ENCODE results near the gene ELSPBP1. TPM values are rescaled to one million over a fixed set of nuclear protein-coding genes. Genes with fewer than 3 reads are reported as not detected.

ELSPBP1 gene
- total RNA-seq (2021), result not detected in 2 replicates
- long read RNA-seq, result 0 reads

DNA sequence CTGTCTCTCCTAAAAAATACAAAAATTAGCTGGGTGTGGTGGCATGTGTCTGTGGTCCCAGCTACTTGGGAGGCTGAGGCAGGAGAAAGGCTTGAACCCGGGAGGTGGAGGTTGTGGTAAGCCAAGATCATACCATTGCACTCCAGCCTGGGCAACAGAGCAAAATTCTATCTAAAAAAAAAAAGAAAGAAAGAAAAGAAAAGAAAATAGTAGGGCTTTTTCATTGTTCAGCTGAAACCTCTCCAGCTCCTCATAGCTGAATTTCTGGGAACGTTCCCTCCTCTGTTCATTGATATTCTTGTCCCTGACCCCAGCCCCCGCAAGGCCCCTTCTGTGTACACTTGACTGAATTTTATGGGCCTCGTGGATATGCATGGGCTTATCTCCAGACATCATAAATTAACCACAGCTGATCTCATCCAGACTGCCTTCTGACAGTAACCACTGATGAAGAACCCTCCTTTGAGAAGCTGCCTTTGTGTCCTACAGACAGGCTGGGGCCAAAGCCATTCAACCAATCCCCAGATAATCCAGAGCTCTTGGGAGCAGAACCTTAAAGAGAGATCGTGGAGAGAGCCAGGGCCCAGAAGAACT, at the start of gene ELSPBP1:
Gene ELSPBP1 (plus strand): TSS at position 424 of the 594 bp plus-strand sequence. CDS start 14,036 bp downstream, outside the sequence.
- H3K4me1 ChIP-seq (ENCODE audit: insufficient read depth, low read length), result no peaks in the 10 kb centered on the region
- no peak within 1 kb of the TSS for H3K4me3 Mint-ChIP-seq
- no peak within 1 kb of the TSS for H3K27ac ChIP-seq (ENCODE audit: insufficient read length, low read depth, low read length)
- H2BK12ac ChIP-seq (ENCODE audit: insufficient read length, low read depth, low read length), result no peak within 1 kb of the TSS
- H3K4me2 ChIP-seq (ENCODE audit: insufficient read depth, insufficient read length, low read length), result no peak within 1 kb of the TSS
- no peak within 1 kb of the TSS for H3K18ac ChIP-seq (ENCODE audit: insufficient read length, low read depth, low read length)
- H3K23me2 ChIP-seq (ENCODE audit: insufficient read length, low read depth, low read length, poor library complexity, severe bottlenecking), result no peaks in the 10 kb centered on the region
- no peak within 1 kb of the TSS for H2BK5ac ChIP-seq (ENCODE audit: insufficient read length, low read length)
- H3K27me3 ChIP-seq (ENCODE audit: insufficient read depth, low read length), result no peaks in the 10 kb centered on the region
- no peaks in the 10 kb centered on the region for H3K36me3 Mint-ChIP-seq (ENCODE audit: insufficient read depth in 1 of 3, low read depth in 3 of 3)
- no peak within 1 kb of the TSS for H2BK15ac ChIP-seq (ENCODE audit: low read depth, low read length)
- no peak within 1 kb of the TSS for H3T11ph ChIP-seq (ENCODE audit: low read length)
- H2BK20ac ChIP-seq (ENCODE audit: low read depth, low read length, poor library complexity, severe bottlenecking), result no peak within 1 kb of the TSS
- no peaks in the 10 kb centered on the region for H3K79me1 ChIP-seq (ENCODE audit: insufficient read depth, low read depth, low read length, poor library complexity, severe bottlenecking)
- no peak within 1 kb of the TSS for H3K9ac ChIP-seq (ENCODE audit: extremely low read depth, insufficient read length, low read length)
- TF ChIP-seq, protein P1, sequence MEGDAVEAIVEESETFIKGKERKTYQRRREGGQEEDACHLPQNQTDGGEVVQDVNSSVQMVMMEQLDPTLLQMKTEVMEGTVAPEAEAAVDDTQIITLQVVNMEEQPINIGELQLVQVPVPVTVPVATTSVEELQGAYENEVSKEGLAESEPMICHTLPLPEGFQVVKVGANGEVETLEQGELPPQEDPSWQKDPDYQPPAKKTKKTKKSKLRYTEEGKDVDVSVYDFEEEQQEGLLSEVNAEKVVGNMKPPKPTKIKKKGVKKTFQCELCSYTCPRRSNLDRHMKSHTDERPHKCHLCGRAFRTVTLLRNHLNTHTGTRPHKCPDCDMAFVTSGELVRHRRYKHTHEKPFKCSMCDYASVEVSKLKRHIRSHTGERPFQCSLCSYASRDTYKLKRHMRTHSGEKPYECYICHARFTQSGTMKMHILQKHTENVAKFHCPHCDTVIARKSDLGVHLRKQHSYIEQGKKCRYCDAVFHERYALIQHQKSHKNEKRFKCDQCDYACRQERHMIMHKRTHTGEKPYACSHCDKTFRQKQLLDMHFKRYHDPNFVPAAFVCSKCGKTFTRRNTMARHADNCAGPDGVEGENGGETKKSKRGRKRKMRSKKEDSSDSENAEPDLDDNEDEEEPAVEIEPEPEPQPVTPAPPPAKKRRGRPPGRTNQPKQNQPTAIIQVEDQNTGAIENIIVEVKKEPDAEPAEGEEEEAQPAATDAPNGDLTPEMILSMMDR (conservative IDR thresholded peaks at IDR 0.05), result no peak
- no peak within 1 kb of the TSS for H2BK120ac ChIP-seq (ENCODE audit: low read depth, low read length, poor library complexity, severe bottlenecking)
- DNase-seq, result no peak
- no peak within 1 kb of the TSS for H3K56ac ChIP-seq (ENCODE audit: insufficient read length, low read depth, low read length)
- H2AFZ ChIP-seq (ENCODE audit: low read length), result no peak within 1 kb of the TSS
- H4K5ac ChIP-seq (ENCODE audit: insufficient read length, low read depth, low read length), result no peak within 1 kb of the TSS
- no peak within 1 kb of the TSS for H4K8ac ChIP-seq (replicated peaks; ENCODE audit: insufficient read length, low read depth, low read length)
- peaks cover 5% of the 10 kb centered on the region; the same call in 1 of the 2 replicates for H3K27me3 Mint-ChIP-seq (ENCODE audit: low read depth)
- H3K4ac ChIP-seq (ENCODE audit: low read depth, low read length), result no peak within 1 kb of the TSS
- peaks cover 0 to 4% of the 10 kb centered on the region in 2 experiments; a peak in 1 of 4 replicates for H3K4me1 Mint-ChIP-seq
- WGBS (ENCODE audit: extremely low coverage, insufficient read length, low lambda C conversion rate), result no CpG with 5 or more reads among the region's 5 CpGs
- H4K91ac ChIP-seq (ENCODE audit: insufficient read length, low read depth, low read length), result no peak within 1 kb of the TSS
- H3K79me2 ChIP-seq (ENCODE audit: insufficient read depth, low read length), result no peaks in the 10 kb centered on the region
- no peaks in the 10 kb centered on the region for H3K9me3 ChIP-seq (ENCODE audit: control insufficient read depth, low read depth, low read length)
- H3K14ac ChIP-seq (ENCODE audit: insufficient read depth, low read length), result no peak within 1 kb of the TSS
- no peaks in the 10 kb centered on the region for H3K9me3 Mint-ChIP-seq
- no peak within 1 kb of the TSS for H3K27ac Mint-ChIP-seq
- no peak within 1 kb of the TSS for H3K23ac ChIP-seq (ENCODE audit: insufficient read length, low read depth, low read length)
- H4K20me1 ChIP-seq (ENCODE audit: control insufficient read depth, insufficient read depth, insufficient read length), result no peaks in the 10 kb centered on the region
- H2AK5ac ChIP-seq (ENCODE audit: insufficient read length, low read length), result no peak within 1 kb of the TSS

Measured in H9 (cell line).